Stimulated activated CD8-positive, alpha-beta memory T cell treated with anti-CD3 and anti-CD28 coated beads, Interleukin-12 subunit alpha, Interleukin-12 subunit beta, amount 100 ng/mL, for 1 hour (primary cell): Measurements from ENCODE around the gene OTOA.
"Not testable (repeated sequence)": the region's sequence is repeated elsewhere in the genome, so short reads cannot be mapped to it uniquely, and the experiment has no call there.

ENCODE experiments used
- DNase-seq: peaks from one replicate; pipeline ENCODE4 v3.0.0-alpha.2; 2020; ENCODE audit warnings: low read depth

Gene OTOA

DNA sequence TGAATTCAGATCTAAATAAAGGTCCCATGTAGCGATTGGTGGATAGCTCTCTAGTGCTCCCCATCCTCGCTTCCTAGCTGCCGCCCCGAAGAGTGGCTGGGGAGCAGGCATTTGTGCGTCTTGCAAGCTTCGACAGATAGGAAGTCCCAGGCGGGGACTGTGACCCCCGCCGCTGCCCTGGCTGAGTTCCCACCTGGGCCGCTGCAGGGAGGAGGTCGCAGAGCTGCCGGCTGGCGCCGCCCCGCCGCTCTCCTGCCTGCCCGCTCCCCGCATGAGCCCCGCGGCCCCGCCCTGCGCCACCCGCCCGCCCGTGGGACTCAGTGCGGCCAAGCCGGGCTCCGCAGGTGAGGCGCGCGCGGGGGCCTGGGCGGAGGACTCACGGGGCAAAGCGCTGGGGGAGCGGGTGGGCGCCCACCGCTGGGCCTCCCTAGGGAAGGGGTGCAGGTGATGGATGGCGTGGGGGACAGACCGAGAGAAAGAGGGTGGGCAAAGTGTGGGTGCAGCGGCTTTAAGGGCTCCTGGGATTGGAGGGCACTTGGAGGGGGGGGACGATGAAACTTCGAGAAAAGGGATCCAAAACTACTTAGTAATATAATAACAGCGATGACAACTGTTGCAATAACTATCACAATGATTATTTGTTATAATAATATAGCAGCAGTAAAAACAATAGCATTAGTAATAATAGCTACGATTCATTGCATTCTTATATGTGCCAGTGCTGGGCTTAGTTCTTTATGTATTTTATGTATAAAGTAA is at the start of gene OTOA:
OTOA (plus strand) TSS at position 80 of the 759 bp plus-strand sequence. CDS start 14,547 bp downstream, outside the sequence.
- no peak for DNase-seq

DNA sequence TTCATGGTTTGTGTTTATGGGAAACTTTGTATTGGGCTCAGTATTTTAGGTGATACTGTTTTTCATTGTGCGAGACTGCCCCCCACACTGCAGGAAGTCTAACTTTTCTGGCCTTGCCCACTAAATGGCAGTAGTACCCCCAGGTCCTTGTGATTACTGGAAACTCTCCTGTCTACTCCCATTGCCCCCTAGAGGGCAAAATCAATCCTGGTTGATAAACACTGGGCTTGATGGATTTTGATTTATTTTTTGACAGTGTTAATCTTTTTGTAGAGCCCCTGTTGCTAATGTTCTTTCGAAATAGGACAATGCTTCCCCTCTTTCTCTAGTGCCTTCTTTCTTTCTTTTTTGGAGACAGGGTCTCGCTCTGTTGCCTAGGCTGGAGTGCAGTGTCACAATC is 48.9 kb upstream of the OTOA start:
- DNase-seq = no peak

DNA sequence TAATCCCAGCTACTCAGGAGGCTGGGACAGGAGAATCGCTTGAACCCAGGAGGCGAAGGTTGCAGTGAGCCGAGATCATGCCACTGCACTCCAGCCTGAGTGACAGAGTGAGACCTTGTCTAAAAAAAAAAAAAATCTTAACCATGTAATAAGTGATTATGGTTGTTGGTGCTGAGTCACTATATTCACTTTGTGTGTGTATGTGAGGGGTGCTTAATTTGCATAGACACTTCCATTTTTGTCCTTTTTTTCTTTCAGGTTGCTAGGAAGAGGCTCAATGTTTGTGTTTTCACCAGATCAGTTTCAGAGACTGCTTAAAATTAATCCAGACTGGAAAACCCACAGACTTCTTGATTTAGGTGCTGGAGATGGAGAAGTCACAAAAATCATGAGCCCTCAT is 46.2 kb upstream of the OTOA start:
- no peak for DNase-seq

DNA sequence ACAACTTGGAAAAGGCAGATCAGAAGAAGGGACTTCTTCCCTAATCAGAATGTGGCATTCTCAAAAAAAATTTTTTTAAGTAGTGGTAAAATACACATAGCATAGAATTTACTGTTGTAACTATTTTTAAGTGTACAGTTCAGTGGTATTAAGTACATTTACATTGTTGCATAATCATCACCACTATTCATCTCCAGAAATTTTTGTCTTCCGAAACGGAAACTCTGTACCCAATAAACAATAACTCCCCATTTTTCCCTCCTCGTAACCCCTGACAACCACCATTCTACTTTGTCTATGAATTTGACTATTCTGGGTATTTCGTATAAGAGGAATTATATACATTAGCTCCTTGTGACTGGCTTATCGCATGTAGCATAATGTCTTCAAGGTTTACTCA is 45.5 kb upstream of the OTOA start:
- no peak for DNase-seq

DNA sequence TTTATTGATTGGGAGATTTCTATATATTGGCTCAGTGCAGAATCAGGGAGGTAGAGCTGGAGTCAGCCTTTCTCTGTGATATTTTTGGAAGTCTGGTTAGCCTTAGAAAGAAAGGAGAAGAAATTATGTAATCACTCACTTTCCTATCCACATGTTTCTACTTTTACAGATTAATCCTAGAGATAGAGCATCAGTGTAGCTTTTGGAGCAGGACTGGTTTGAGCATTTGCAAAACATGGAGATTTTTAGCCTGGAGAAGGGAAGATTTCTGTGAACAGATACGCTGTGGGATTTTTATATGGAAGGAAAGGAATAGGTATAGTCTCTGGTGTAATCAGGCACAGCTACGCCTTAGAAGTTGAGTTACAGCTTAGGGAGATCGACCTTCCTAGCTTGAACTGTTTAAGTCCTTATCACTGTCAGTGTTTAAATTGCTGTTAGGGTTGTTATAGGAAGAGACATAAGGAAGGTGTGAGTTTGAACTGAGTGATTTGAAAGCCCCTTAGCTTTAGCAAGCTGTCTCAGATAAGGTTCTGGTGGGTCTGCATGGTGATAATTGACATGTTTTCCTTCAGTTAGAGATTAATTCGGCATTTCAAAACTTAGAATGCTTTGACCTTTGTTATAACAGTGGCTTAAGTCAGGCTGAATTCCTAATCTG is 43.9 kb upstream of the OTOA start:
- DNase-seq = no peak

DNA sequence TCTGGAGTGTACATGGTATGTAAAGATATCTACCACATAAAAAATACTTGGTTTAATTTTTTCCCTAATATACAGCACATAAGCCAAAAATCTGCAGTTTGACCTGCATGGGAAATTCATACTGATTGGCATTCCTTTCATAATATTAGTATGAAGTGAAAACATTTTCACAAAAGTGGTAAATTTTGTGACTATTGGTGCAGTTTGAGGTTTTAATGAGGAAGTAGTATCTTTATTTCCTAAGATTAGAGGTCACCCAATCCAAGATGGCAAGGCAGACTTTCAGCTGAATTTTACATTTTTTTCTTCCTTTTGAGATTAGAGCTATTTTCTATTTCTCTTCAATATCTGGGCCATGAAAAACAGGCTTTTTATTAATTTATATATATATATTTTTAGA is 43.2 kb upstream of the OTOA start:
- DNase-seq = no peak

DNA sequence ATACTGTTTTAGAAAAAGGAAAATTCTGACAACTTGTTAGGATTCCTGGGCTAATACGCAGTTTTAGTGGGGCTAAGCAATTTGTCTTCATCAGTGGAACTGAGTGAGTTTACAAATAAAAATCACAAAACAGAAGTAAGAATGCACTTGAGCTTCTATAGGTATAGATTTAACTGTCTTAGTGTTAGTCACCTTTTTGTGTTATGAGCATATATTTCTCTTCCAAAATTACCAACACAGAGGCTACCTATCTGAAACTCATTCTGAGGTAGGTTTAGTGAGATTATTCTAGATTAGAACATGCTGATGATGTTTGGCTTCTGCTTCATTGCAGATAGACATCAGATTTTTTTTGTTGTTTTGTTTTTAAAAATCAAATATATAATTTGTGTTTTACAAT is 41.2 kb upstream of the OTOA start:
- no peak for DNase-seq

DNA sequence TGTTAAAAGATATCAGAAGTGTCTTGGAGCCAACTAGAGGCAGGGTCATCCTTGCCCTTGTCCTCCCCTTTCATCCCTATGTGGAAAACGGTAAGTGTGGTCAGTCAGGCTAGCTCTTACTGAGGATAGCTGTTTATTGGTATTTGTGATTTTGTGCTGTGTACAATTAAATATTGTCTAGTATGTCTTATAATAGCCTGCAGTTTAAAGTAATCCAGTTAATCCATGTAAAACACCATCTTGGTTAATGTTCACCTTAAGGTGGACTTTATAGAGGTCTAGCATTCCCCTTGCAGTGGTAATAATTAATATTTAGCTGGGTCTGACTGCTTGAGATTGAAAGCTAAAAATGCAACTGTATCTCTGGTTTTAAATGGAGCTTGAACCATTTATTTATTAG is 38.7 kb upstream of the OTOA start:
- DNase-seq = no peak

DNA sequence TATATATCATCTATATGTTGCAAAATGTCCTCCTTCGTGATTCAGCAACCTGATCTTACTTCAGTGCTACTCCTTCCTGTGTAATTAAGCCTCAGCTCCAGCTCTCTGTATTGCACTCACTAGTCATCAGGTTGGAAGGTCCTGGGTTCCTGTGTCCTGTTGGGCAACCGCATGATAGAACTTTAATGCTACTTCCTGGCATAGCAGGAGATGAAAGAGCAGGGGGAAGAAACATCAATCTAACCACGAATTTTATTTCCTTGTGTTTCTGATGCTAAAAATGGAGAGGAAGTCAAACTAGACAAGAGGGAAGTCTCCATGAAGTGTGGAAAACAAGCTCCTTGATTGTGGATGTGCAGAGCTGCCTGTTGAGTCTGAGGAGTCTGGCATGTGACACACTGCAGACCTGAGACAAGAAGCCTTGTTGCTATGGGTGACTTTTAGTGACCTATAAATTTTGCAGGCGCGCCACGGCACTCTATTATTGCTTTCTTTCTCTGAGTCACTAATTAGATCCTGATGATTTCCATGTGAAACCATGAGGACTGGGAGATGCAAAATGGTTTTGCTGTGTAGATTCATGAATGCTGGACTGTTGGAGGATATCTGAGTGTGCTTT is 37.0 kb upstream of the OTOA start:
- DNase-seq = no peak

DNA sequence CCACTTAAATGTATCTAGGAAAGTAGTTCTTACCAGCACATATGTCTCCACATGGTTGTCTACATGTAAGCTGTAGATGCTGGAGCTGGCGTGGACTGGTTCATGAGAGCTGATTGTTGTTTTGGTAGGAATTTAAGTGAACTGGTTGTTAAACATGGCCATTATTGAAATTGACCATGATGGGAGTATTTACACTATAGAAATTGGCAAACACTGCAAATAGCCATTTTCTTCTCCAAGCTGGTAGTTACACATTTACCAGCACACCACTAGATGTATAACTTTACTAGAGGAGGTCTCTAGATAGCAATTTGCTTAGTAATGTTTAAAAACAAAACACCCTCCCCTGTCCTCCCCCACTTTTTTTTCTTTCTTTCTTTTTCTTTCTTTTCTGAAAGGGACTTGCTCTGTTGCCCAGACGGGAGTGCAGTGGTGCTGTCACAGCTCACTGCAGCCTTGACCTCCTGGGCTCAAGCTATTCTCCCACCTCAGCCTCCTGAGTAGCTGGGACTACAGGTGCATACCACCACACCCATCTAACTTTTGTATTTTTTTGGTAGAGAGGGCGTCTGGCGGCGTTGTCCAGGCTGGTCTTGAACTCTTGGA is 35.5 kb upstream of the OTOA start:
- DNase-seq = no peak

DNA sequence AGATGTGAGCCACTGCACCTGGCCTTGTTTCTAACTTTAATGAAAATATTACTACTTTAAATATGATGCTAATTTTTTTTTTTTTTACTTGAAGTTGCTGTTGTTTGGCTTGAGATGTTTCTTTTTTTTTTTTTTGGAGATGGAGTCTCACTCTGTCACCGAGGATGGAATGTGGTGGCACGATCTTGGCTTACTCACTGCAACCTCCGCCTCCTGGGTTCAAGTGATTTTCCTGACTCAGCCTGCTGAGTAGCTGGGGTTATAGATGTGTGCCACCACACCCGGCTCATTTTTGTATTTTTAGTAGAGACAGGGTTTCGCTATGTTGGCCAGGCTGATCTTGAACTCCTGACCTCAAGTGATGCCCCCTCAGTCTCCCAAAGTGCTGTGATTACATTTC is 35.0 kb upstream of the OTOA start:
- no peak for DNase-seq

DNA sequence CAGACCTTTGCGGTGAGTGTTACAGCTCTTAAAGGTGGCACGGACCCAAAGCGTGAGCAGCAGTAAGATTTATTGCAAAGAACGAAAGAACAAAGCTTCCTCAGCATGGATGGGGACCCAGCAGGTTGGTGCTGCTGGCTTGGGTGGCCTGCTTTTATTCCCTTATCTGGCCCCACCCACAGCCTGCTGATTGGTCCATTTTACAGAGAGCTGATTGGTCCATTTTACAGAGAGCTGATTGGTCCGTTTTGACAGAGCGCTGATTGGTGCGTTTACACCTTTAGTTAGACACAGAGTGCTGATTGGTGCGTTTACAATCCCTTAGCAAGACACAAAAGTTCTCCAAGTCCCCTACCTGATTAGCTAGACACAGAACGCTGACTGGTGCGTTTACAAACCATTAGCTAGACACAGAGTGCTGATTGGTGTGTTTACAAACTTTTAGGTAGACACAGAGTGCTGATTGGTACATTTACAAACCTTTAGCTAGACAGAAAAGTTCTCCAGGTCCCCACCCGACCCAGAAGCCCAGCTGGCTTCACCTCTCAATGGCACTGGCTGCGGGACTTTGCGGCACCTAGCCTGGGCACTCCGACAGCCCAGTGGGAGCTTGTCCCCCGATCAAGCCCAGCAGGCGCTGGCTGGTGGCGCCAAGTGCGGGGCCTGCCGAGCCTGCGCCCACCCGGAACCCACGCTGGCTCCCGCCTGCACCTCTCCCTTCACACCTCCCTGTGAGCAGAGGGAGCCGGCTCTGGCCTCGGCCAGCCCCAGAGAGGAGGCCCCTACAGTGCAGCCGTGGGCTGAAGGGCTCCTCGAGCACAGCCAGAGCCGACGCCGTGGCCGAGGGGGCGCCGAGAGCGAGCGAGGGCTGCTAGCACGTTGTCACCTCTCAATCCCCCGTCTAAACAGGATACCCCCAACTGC is 33.9 kb upstream of the OTOA start:
- DNase-seq = not testable (repeated sequence)

DNA sequence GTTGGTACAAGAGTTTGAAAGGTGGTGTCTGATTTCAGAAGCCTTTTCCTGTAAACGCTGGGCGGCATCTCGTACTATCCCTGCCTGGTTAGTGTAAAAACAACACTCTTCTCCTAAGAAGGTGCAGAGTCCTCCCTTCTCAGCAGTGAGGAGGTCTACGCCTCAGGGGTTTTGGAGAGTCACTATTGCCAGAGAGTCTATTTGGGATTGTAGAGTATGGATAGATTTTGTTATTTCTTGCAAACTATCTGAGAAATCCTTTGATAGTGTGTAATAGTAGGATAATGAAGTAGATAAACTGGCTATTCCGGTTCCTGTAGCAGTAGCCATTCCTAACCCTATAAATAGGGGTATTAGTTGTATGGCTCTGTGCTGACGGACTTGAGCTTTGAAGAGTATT is 32.9 kb upstream of the OTOA start:
- DNase-seq = not testable (repeated sequence)

DNA sequence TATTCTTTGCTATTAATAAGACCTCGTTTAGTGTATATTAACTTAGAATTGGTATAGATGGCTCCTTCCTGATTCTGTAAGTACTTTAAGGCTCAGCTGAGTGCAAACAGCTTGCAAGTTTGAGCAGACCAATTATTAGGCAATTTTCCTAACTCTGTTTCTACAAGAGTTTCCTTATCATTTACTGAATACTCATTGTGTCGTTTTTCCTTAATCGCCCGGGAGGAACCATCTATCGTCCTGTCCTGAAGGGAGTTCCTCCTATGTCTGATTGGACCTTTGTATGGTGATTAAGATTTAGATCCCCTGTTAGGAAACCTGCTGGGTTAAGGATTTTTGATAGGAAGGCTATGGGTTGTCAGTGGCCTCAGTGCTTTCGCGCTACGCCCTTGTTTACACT is 32.4 kb upstream of the OTOA start:
- DNase-seq = not testable (repeated sequence)

DNA sequence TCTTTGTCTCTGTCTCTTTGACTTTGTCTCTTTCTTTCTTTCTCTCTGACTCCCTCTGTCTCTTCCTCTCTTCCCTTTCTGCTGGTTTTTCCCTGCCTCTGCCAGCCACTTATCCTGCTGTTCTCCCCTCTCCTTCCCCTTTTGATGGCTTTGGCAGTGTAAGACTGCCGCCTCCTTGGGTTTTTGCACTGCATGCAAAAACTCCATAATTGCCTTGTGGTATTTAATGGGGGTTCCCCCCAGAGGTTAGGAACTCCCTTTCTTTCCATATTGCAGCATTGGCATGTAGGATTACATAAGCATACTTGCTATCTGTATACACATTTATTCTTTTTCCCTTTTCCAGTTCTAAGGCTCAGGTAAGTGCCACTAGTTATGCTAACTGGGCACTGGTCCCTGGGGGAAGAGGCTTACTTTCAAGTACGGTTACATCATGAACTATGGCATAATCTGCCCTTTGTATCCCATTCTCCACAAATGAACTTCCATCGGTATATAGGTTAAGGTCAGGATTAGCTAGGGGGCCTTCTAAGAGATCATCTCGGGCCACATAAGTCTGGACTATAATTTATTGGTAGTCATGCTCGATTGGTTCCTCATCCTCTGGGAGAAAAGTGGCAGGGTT is 31.7 kb upstream of the OTOA start:
- not testable (repeated sequence) for DNase-seq

DNA sequence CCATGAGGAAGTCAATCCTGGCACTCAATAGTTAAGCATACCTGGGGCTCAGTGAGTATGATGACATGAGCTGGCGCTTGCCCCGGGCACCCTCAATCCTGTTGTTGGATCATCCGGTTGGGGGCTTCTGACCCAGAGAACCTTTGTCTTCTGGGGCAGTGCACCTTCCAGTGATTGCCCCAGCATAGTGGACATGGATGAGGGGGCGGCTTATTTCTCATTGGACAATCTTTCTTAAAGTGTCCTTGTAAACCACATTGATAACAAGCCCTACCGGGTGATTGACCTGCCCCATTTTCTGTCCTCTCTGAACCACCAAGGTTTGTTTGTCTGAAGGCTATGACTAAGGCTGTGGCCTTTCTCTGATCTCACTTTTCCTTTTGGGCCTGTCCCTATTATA is 29.6 kb upstream of the OTOA start:
- no peak for DNase-seq

DNA sequence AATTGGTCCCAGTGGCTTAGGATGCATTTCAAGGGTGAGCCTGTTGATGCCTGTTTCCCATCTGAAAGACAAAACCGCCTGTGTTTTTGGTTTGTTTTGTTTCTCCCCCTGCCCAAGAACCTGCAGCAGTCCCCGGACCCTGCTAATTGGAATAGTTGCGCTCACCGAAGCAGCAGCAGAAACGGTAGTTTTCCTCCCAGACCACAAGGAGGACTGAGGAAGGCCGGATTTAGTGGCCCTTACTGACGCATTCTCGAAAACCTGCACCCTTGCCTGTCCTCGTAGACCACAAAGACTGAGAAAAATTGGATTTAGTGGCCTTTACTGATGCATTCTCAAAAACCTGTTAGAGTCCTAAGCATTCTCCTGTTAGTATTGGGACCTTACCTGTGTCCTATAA is 28.1 kb upstream of the OTOA start:
- not testable (repeated sequence) for DNase-seq

DNA sequence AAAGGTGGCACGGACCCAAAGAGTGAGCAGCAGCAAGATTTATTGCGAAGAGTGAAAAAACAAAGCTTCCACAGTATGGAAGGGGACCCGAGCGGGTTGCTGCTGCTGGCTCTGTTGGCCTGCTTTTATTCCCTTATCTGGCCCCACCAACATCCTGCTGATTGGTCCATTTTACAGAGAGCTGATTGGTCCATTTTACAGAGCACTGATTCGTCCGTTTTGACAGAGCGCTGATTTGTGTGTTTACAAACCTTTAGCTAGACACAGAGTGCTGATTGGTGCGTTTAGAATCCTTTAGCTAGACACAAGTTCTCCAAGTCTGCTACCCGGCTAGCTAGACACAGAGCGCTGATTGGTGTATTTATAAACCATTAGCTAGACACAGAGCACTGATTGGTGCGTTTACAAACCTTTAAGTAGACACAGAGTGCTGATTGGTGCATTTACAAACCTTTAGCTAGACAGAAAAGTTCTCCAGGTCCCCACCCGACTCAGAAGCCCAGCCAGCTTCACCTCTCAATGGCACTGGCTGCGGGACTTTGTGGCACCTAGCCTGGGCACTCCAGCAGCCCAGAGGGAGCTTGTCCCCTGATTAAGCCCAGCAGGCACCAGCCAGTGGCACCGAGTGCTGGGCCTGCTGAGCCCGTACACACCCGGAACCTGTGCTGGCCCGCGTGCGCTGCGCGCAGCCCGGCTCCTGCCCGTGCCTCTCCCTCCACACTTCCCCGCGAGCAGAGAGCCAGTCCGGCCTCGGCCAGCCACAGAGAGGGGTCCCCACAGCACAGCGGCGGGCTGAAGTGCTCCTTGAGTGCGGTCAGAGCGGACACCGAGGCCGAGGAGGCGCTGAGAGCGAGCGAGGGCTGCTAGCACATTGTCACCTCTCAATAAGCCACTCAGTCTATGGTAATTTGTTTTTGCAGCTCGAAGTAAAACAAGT is 26.5 kb upstream of the OTOA start:
- DNase-seq = no peak

DNA sequence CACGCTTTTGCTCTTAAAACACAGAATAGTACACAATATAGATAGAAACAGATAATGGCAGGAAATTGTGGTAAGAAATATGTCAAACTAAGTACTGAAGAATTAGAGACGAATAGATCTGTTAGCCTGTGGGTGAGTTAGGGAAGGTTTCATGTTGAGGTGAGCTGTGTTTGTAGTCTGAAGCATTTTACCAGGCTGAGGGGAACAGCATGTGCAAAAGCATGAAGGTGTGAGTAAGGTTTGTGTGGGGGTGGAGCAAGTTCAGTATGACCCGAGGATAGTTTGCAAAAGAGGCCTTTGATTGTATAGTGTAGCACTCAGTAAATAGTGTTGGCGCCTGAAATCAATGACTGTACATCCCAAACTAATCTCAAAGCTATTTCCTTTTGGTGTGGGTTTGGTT is 25.2 kb upstream of the OTOA start:
- no peak for DNase-seq

DNA sequence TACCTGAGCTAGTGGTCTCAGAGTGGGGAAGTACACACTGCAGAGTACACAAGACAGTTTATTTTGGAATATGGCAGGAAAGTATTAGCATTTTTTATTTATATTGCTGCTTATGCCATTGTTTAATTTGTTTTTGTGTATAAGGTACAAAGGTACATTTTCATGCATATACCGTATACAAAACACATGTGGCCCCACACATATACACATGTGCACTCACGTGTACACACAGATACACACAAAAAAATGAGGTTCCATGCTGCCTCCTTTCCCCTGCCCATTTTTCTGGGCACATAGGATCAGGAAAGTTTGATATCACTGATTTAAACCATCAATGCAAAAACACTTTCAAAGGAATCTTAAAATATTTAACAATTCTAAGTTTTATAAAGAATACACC is 24.3 kb upstream of the OTOA start:
- no peak for DNase-seq
